WTC11 (cell line): Measurements from ENCODE around the gene GRK6. TPM values are rescaled to one million over a fixed set of nuclear protein-coding genes. Genes with fewer than 3 reads are reported as not detected.
A peak's percentile ranks its signal among the peaks of the same experiment; 100 is the strongest.

ENCODE experiments used
- ATAC-seq: fragments of 200-7000 bp; cut with Tn5 transposase; 2 replicates; pipeline ENCODE4 v1.10.0; 2021; ENCODE audit warnings: mild to moderate bottlenecking, moderate library complexity
- CTCF ChIA-PET: fragments of 300-600 bp; sonication (Branson Sonifier 250); formaldehyde crosslinking; loops from one replicate; lab custom pipeline; 2021; ENCODE audit warnings: antibody characterized with exemption; lab: Charles Lee
- POLR2A ChIA-PET: fragments of 350-600 bp; sonication (Branson Sonifier 250); formaldehyde crosslinking; loops from one replicate; lab custom pipeline; 2021; ENCODE audit warnings: antibody characterized with exemption; lab: Charles Lee
- DNase-seq: peaks from one replicate; pipeline ENCODE4 v3.0.0; 2021; ENCODE audit warnings: low spot score
- H3K27ac Mint-ChIP-seq: 2 replicates; pipeline ENCODE4 v1.8.0; 2021; ENCODE audit warnings: mixed read lengths
- H3K27me3 Mint-ChIP-seq: 2 replicates; pipeline ENCODE4 v1.8.0; 2021; ENCODE audit warnings: low read depth, mild to moderate bottlenecking, moderate library complexity, mixed read lengths
- H3K36me3 Mint-ChIP-seq: 2 replicates; pipeline ENCODE4 v1.8.0; 2021; ENCODE audit warnings: mixed read lengths
- H3K4me1 Mint-ChIP-seq: 2 replicates; pipeline ENCODE4 v1.8.0; 2022; ENCODE audit warnings: mixed read lengths
- H3K4me3 Mint-ChIP-seq: 2 replicates; pipeline ENCODE4 v1.8.0; 2021; ENCODE audit warnings: mild to moderate bottlenecking, moderate library complexity, mixed read lengths
- H3K9me3 Mint-ChIP-seq: 2 replicates; pipeline ENCODE4 v1.8.0; 2021; ENCODE audit warnings: mixed read lengths
- ARID4B ChIP-seq: sonication (generic); formaldehyde crosslinking; IDR thresholded peaks from 2 replicates; pipeline ENCODE4 v1.8.0; 2023; ENCODE audit warnings: missing genetic modification reagents, mild to moderate bottlenecking, borderline replicate concordance
- ATF6 ChIP-seq: sonication (generic); formaldehyde crosslinking; IDR thresholded peaks from 2 replicates; pipeline ENCODE4 v1.8.1; 2023; ENCODE audit warnings: mild to moderate bottlenecking, missing genetic modification reagents
- E2F1 ChIP-seq: sonication (generic); formaldehyde crosslinking; IDR thresholded peaks from 2 replicates; pipeline ENCODE4 v1.8.0; 2022; ENCODE audit warnings: mild to moderate bottlenecking, missing genetic modification reagents
- ELF4 ChIP-seq: sonication (generic); formaldehyde crosslinking; IDR thresholded peaks from 2 replicates; pipeline ENCODE4 v1.8.1; 2022; ENCODE audit warnings: low read depth, mild to moderate bottlenecking, moderate library complexity, missing genetic modification reagents
- ERG ChIP-seq: fragments of 250-450 bp; sonication (Bioruptor Pico); IDR thresholded peaks from 2 replicates; pipeline ENCODE4 v1.8.0; 2021; ENCODE audit warnings: mild to moderate bottlenecking
- KAT7 ChIP-seq: sonication (generic); formaldehyde crosslinking; IDR thresholded peaks from 2 replicates; pipeline ENCODE4 v1.8.1; 2023; ENCODE audit warnings: missing genetic modification reagents, mild to moderate bottlenecking, borderline replicate concordance
- NFE2L1 ChIP-seq: sonication (generic); formaldehyde crosslinking; IDR thresholded peaks from 2 replicates; pipeline ENCODE4 v1.8.1; 2023; ENCODE audit warnings: missing genetic modification reagents
- ZNF532 ChIP-seq: fragments of 250-450 bp; sonication (Bioruptor Pico); IDR thresholded peaks from 2 replicates; pipeline ENCODE4 v1.9.0; 2021; ENCODE audit warnings: mild to moderate bottlenecking, borderline replicate concordance
- total RNA-seq: library from RNA; stranded (reverse); gene quantifications from 3 replicates; pipeline ENCODE4 v1.2.3, GENCODE V29; 2021
- TF ChIP-seq, protein P1 (sequence below): sonication (generic); formaldehyde crosslinking; IDR thresholded peaks from 2 replicates; pipeline ENCODE4 v1.8.1; 2022; ENCODE audit warnings: mild to moderate bottlenecking, moderate library complexity, missing genetic modification reagents
- TF ChIP-seq, protein P2 (sequence below): fragments of 250-450 bp; sonication (Bioruptor Pico); IDR thresholded peaks from 2 replicates; pipeline ENCODE4 v1.9.0; 2021; ENCODE audit warnings: moderate library complexity, mild to moderate bottlenecking, inconsistent platforms, borderline replicate concordance

Gene GRK6
- total RNA-seq, 1 experiment from 2014 or later: 69.2 TPM

DNA sequence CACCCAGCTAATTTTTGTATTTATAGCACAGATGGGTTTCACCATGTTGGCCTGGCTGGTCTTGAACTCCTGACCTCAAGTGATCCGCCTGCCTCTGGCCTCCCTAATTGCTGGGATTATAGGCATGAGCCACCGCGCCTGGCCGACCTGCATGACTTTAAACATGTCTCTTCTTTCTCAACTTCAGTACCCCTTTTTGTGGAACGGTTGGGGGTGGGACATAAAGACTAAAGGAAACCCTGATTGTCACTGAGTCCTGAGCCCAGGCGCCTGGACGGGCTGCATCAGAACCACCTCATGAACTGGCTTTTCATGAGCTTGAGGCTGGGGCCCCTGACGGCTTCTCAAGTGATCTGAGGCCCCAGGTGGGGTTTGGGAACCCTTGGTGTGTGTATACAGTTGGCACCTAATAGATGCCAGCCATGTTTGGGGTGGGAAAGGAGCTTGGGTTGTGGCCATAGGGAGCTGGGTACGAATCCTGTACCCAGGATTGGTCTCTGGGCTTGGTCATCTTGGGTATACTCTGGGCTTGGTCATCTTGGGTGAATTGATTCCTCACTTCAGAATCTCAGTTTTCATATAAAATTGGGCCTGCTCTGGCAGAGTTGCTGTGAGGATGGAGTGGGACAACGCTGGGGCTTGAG is 2.2 kb downstream of the GRK6 start (continued):
- TF ChIP-seq ZNF532 (CRISPR knock-in tag) (no peak), ATF6 (CRISPR knock-in tag) (no peak), E2F1 (no peak), NFE2L1 (no peak), ELF4 (no peak), KAT7 (no peak), ERG (no peak)
- TF ChIP-seq, protein P1, sequence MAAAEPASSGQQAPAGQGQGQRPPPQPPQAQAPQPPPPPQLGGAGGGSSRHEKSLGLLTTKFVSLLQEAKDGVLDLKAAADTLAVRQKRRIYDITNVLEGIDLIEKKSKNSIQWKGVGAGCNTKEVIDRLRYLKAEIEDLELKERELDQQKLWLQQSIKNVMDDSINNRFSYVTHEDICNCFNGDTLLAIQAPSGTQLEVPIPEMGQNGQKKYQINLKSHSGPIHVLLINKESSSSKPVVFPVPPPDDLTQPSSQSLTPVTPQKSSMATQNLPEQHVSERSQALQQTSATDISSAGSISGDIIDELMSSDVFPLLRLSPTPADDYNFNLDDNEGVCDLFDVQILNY (CRISPR knock-in tag): no peak

GRCh38 chr5:177429248-177430040 is 3.0 kb downstream of the GRK6 start:
- no peak for TF ChIP-seq ARID4B (CRISPR knock-in tag)
- TF ChIP-seq, protein P2, sequence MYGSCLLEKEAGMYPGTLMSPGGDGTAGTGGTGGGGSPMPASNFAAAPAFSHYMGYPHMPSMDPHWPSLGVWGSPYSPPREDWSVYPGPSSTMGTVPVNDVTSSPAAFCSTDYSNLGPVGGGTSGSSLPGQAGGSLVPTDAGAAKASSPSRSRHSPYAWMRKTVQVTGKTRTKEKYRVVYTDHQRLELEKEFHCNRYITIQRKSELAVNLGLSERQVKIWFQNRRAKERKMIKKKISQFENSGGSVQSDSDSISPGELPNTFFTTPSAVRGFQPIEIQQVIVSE (CRISPR knock-in tag): no peak
- POLR2A ChIA-PET: interaction anchor here (0.6 to 1.7 kb wide), 3 partner anchors 18 to 26 kb away, joined by 3 to 5 read pairs (median 3); no protein-coding TSS in a partner anchor
- CTCF ChIA-PET: interaction anchor here (0.7 to 9.4 kb wide), 9 partner anchors 16 to 119 kb away, joined by 3 to 95 read pairs (median 5); partner anchors contain the start of gene PFN3
- ATAC-seq: no peak
- DNase-seq: no peak
- H3K36me3 Mint-ChIP-seq: peaks cover 3% of the 10 kb centered on the region
- H3K9me3 Mint-ChIP-seq: no peaks in the 10 kb centered on the region
- H3K27ac Mint-ChIP-seq: no peak overlapping the region
- peaks cover 1% of the 10 kb centered on the region for H3K27me3 Mint-ChIP-seq
- 0 out of 2 replicates have a peak overlapping the region, but pooled peaks have one; percentile 18 for H3K4me3 Mint-ChIP-seq
- peaks cover 18% of the 10 kb centered on the region for H3K4me1 Mint-ChIP-seq
